Kidney (tissue), 14 donors: ENCODE measurements around the gene CRTC1. TPM values are rescaled to one million over a fixed set of nuclear protein-coding genes. Genes with fewer than 3 reads are reported as not detected.

Experiments used
- DNase-seq, 5 donors: peaks; one replicate each; pipeline ENCODE4 v3.0.0-alpha.2; 2013 to 2020
- FAIRE-seq: peaks from 2 replicates; lab custom pipeline; 2012; peaks lifted over from hg19 to GRCh38; lab: Jason Lieb, UNC
- H3K27ac ChIP-seq, 2 donors: one replicate each; pipeline ENCODE4 v1.7.0; 2013; ENCODE audit warnings: low read depth in 2 of 2, low read length in 2 of 2, inconsistent platforms in 1 of 2
- H3K27me3 ChIP-seq: one replicate; pipeline ENCODE4 v1.7.1; 2013; ENCODE audit warnings: low read length, inconsistent platforms; ENCODE audit not compliant: control insufficient read depth, insufficient read depth
- H3K36me3 ChIP-seq, 3 donors: one replicate each; pipeline versions ENCODE4 v1.7.0 to v1.7.1; 2013; ENCODE audit warnings: low read length in 3 of 3, control low read depth in 1 of 3, inconsistent platforms in 1 of 3; ENCODE audit not compliant: insufficient read depth in 3 of 3, control insufficient read depth in 2 of 3
- H3K4me1 ChIP-seq, 3 donors: one replicate each; pipeline versions ENCODE4 v1.7.0 to v1.7.1; 2013; ENCODE audit warnings: low read length in 3 of 3, inconsistent platforms in 1 of 3, low read depth in 1 of 3; ENCODE audit not compliant: control insufficient read depth in 2 of 3, insufficient read depth in 2 of 3
- H3K4me3 ChIP-seq, 3 donors: one replicate each; pipeline versions ENCODE4 v1.7.0 to v1.8.1; 2013; ENCODE audit warnings: low read length in 3 of 3, control low read depth in 1 of 3, inconsistent platforms in 1 of 3
- H3K9ac ChIP-seq, 3 donors: one replicate each; pipeline versions ENCODE4 v1.7.0 to v1.7.1; 2013; ENCODE audit warnings: low read length in 3 of 3, control low read depth in 1 of 3, inconsistent platforms in 1 of 3
- H3K9me3 ChIP-seq, 3 donors: one replicate each; pipeline versions ENCODE4 v1.7.0 to v1.7.1; 2013; ENCODE audit warnings: low read length in 3 of 3, control low read depth in 1 of 3, inconsistent platforms in 1 of 3; ENCODE audit not compliant: control insufficient read depth in 2 of 3, insufficient read depth in 1 of 3
- intact Hi-C: fragments of 100-400 bp; cut with DNase I; formaldehyde crosslinking; loops from one replicate; pipeline ENCODE4 v1.11.1; 2022
- polyA plus RNA-seq: library from polyadenylated mRNA; stranded (reverse); fragments of 350-450 nt; fragmentation: Illumina TruSeq; extraction: RNeasy Lipid Tissue Mini Kit (QIAGEN cat#74804); gene quantifications from one replicate; pipeline ENCODE4 v1.2.3, GENCODE V29; 2014; ENCODE audit warnings: low read depth, low replicate concordance; ENCODE audit not compliant: insufficient read depth
- total RNA-seq: library from RNA; stranded (reverse); fragmentation: NEBNext Ultra II Directional; extraction: Animal tissue kit (Norgen Biotek cat#: 25700); gene quantifications from one replicate; pipeline ENCODE4 v1.2.1, GENCODE V29; 2021
- TF ChIP-seq, protein P1 (sequence below): IDR thresholded peaks from 3 replicates; pipeline ENCODE4 v1.5.1; 2012; ENCODE audit warnings: mild to moderate bottlenecking, moderate library complexity, borderline replicate concordance; ENCODE audit not compliant: insufficient read depth; ENCODE audit errors: extremely low read depth
- donor health status: control.
- donor health status: control.
- donor health status: control.
- donor health status: control.
- donor health status: control.
- donor health status: DM: yes; HTN: yes; CAD: no.
- donor health status: Normal renal cell carcinoma (clear cell type).

Gene CRTC1
- total and polyA plus RNA-seq, 2 donors from 2014 or later, result 10.9 to 26.8 TPM

GRCh38 chr19:18788529-18789421 lies 105.3 kb downstream of the CRTC1 start:
- Histone ChIP-seq H3K4me1 (peaks cover 0 to 10% (median 0%) of the 10 kb centered on the region in 3 donors), H3K27me3 (peaks cover 28% of the 10 kb centered on the region), H3K9me3 (no peaks in the 10 kb centered on the region), H3K9ac (no peak overlapping the region), H3K36me3 (no peaks in the 10 kb centered on the region), H3K27ac (no peak overlapping the region), H3K4me3 (no peak overlapping the region)
- no peak for FAIRE-seq
- TF ChIP-seq, protein P1, sequence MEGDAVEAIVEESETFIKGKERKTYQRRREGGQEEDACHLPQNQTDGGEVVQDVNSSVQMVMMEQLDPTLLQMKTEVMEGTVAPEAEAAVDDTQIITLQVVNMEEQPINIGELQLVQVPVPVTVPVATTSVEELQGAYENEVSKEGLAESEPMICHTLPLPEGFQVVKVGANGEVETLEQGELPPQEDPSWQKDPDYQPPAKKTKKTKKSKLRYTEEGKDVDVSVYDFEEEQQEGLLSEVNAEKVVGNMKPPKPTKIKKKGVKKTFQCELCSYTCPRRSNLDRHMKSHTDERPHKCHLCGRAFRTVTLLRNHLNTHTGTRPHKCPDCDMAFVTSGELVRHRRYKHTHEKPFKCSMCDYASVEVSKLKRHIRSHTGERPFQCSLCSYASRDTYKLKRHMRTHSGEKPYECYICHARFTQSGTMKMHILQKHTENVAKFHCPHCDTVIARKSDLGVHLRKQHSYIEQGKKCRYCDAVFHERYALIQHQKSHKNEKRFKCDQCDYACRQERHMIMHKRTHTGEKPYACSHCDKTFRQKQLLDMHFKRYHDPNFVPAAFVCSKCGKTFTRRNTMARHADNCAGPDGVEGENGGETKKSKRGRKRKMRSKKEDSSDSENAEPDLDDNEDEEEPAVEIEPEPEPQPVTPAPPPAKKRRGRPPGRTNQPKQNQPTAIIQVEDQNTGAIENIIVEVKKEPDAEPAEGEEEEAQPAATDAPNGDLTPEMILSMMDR, result no peak
- peak in 1 of 5 donors; percentile 74 for DNase-seq
- intact Hi-C loops, result no loop called here

DNA sequence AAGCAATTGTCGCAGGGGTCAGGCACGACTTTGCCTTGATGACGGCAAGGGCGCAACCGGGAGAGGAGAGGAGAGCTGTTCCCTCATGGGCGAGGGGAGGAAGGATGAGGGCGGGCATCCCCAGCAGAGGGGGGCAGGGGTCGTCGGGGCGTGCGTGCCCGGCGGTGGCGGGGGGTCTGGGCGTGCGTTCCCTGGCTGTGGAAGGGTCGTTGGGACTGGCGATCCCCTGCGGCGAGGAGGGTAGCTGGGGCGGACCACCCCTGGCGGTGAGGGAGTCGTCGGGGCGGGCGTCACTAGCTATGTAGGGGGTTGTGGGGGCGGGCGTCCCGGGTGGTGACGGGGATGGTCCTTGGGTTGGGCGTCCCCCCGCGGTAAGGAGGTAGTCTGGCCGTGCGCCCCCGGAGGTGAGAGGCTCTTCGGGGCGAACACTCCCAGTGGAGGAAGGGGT lies 106.0 kb downstream of the CRTC1 start:
- TF ChIP-seq, protein P1, result no peak
- intact Hi-C loops, result no loop called here
- DNase-seq (peak in 1 of 5 donors; percentile 72), FAIRE-seq (no peak)
- H3K36me3 ChIP-seq, result no peaks in the 10 kb centered on the region
- peaks cover 30% of the 10 kb centered on the region for H3K27me3 ChIP-seq
- no peak overlapping the region for H3K4me3 ChIP-seq
- no peaks in the 10 kb centered on the region for H3K9me3 ChIP-seq
- peaks cover 0 to 10% (median 0%) of the 10 kb centered on the region in 3 donors for H3K4me1 ChIP-seq
- H3K9ac ChIP-seq, result no peak overlapping the region
- H3K27ac ChIP-seq, result no peak overlapping the region

DNA sequence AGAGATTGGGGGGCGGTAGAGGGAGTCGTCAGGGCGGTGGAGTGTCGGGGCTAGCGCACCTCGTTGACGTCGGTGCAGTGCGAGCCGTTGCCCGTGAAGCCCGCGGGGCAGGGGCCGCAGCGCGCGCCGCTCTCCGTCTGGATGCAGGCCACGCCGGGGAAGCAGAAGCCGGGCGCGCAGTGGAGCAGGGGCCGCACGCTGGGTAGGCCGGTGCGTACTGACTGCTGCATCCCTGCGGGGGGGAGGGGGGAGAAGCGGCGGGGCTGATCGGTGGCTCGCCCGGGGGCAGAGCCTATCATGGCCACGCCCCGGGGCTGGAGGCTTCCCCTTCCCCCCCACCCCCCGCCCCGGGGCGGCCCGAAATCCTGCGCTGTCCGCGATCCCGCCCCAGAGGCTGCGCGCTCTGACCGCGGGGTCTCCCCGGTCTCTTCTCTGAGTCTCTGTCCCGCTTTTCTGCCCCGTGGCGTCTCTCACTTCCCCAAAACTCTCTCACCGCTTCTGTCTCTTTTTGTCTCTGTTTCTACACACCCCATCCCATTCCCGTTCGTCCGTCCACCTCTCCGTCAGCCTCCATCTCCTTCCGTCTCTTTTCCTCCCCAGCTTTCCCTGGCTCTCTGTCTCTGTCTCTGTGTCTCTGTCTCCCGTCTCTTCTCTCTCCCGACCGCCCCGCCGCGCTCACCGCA lies 106.5 kb downstream of the CRTC1 start:
- TF ChIP-seq, protein P1, result no peak
- Histone ChIP-seq H3K27me3 (peaks cover 30% of the 10 kb centered on the region), H3K36me3 (no peaks in the 10 kb centered on the region), H3K27ac (no peak overlapping the region), H3K9me3 (no peaks in the 10 kb centered on the region), H3K4me3 (no peak overlapping the region), H3K9ac (no peak overlapping the region), H3K4me1 (peaks cover 0 to 10% (median 0%) of the 10 kb centered on the region in 3 donors)
- peak in 4 of 5 donors; percentile 42 to 79 (median 48) for DNase-seq
- intact Hi-C loops, result no loop called here
- no peak for FAIRE-seq
